HG03460 (cell line): ENCODE results near the gene MERTK.
"Not testable (repeated sequence)": the region's sequence is repeated elsewhere in the genome, so short reads cannot be mapped to it uniquely, and the experiment has no call there.

Source experiments
- ATAC-seq: cut with Tn5 transposase; IDR thresholded peaks from one replicate; pipeline ENCODE4 v1.9.1; 2021; ENCODE audit not compliant: unreplicated experiment

Gene MERTK

GRCh38 chr2:111945444-111946293 is 47.3 kb downstream of the MERTK start:
- no peak for ATAC-seq

DNA sequence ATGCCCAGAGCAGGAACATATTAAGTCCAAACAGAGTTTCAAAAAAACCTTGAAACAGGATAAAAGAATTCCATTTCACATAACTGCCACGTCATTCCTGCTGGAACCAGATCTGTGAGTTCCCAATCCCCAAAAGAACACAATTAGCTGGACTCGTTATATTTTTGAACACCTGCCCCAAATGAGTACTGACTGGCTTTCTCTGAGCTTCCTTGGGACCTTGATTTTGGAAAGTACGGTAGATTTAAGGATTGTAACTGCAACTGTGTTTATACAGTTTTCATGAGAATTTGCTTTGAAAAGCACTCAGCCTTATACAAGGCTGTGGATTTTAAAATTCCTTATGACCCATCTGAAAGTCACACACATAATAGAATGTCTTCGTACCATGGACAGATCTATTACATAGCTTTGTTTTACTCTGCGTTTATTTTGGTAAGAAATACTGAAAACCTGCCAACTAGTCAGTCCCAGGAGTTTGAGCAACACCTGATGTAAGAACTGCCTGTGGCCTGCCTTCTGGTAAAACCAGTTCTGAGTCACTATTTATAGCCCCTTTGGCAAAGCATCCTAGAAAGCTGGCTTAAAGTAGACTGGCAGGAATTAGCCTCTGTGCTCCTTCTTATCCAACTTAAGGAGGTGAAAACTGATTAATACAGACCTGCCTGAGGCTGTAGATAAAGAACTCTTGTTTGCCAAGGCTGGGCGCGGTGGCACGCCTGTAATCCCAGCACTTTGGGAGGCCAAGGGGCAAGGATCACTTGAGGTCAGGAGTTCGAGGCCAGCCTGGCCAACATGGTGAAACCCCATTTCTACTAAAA is 48.1 kb downstream of the MERTK start:
- ATAC-seq: no peak

DNA sequence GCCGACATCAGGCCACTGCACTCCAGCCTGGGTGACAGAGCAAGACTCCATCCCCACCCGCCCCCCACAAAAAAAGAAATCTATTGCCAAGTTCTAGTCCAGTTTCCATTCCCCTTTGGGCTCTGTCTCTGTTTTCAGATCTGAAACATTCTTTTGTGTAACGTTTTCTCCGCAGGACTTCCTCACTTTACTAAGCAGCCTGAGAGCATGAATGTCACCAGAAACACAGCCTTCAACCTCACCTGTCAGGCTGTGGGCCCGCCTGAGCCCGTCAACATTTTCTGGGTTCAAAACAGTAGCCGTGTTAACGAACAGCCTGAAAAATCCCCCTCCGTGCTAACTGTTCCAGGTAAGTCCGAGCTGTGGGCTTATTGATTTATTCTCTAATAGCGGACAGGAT is 48.8 kb downstream of the MERTK start:
- ATAC-seq: no peak

DNA sequence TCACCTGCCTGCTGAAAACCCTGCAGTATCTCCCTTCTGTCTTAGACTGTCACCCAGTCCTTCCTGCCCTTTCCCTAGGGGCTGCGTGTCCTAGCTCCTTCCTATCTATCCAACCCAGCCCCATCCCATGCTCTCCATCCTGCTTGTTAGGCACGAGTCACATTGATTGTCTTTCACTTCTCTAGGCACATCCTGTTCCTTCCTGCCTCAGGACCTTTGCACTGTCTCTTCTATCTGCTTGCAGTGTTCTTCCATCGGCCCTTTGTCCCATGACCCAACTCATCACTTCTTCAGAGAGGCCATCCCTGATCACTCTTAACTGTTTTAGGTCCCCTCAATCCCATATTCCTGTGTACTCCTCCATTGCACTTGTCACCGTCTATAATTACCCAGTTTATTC is 50.4 kb downstream of the MERTK start:
- no peak for ATAC-seq

- ATAC-seq: no peak
Measured at GRCh38 chr2:111950236-111950635, 51.8 kb downstream of the MERTK start.

- no peak for ATAC-seq
Measured at GRCh38 chr2:111951486-111951885, 53.1 kb downstream of the MERTK start.

DNA sequence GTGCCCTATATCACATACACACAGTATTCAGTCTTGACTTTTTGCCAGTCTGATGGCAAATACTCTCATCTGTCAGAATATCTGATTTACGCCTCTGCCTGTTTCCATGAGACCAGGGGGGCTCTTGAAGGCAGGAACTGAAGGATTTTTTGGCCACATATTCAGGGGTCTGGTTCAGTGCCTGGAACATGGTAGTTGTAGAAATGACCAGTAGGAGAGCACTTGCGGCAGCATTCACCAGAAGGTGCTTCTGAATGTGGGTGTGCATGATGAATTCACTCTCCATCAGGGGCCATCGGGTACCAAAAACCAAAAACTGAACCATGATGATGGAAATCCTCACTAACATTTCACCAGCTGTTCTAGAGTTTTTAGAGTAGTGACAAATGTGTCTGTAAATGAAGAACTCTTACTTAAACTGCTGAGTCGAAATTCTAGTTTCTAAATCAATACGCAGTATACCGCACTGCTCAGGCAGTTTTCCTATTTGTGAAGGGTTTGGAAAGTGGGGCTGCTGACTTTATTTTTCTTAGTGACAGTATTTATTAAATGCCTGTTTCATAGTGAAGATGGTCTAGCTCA is 54.6 kb downstream of the MERTK start:
- ATAC-seq: no peak

- no peak for ATAC-seq
Measured at GRCh38 chr2:111954602-111955332, 56.4 kb downstream of the MERTK start.

DNA sequence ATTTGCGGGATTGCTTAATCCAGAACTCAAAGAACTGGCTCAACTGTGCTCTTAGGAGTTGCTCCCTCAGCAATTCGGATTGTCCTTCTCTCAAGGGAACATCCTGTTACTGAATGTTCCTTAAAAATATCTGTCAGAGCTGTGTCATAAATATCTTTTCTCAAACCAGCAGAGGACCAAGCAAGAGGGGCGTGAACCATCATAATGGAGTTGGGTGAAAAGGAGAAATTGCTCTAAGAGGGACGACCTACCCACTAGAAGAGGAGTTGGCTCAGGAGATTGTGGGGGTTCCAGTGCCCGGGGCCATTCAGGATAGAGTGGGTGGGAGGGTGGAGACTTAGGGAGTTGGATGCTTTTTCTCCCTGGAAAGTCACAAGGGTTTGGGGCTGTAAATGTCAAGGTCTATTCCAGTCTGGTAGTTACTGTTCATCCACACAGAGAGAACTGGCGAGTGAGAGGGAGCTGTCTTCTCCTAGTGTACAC is 59.5 kb downstream of the MERTK start:
- no peak for ATAC-seq

DNA sequence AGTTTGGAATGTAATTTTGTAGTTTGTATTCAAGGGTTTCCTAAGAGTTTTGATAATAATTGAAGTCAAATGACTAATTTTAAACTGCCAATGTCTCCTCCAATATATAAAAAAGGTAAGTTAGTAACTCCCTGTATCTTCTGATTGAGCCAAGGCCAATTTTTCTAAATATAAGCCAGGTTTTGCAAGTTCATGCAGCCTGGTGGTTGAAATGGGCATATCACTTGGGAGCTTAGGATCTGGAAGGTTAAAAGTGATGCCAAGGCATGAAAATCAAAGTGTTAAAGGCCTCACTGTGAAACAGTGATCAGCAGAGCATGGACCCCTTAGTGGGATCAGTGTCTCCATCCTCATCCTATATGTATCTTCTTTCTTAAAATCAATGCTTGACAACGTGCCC is 60.5 kb downstream of the MERTK start:
- no peak for ATAC-seq

GRCh38 chr2:111961663-111962062 is 63.3 kb downstream of the MERTK start:
- no peak for ATAC-seq

- not testable (repeated sequence) for ATAC-seq
Measured at GRCh38 chr2:111963086-111963485, 64.7 kb downstream of the MERTK start.

DNA sequence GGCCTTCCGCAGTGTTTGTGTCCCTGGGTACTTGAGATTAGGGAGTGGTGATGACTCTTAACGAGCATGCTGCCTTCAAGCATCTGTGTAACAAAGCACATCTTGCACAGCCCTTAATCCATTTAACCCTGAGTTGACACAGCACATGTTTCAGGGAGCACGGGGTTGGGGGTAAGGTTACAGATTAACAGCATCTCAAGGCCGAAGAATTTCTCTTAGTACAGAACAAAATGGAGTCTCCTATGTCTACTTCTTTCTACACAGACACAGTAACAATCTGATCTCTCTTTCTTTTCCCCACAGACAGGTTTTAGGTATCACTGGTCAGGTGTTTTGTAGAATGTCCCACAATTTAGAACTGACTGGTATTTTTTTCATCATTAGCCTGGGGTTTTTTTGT is 65.1 kb downstream of the MERTK start:
- not testable (repeated sequence) for ATAC-seq

DNA sequence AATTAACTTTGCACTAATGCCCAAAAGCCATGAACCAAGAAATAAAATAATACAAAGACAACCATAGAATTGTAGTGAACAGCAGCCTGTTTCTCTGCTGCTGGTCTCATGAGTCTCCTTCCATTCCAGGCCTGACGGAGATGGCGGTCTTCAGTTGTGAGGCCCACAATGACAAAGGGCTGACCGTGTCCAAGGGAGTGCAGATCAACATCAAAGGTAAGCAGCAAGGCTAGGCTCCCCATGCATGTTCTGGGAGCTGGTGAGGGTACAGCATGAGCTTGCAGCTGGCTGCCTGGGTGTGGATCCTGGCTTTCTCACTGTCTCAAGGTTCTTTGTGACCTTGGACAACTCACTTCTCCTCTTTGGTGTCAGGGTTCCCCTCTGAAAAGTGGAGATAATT is 66.7 kb downstream of the MERTK start:
- no peak for ATAC-seq

GRCh38 chr2:111966241-111966640 is 67.8 kb downstream of the MERTK start:
- no peak for ATAC-seq

GRCh38 chr2:111967018-111967417 is 68.6 kb downstream of the MERTK start:
- ATAC-seq: no peak

GRCh38 chr2:111970453-111970852 is 72.0 kb downstream of the MERTK start:
- ATAC-seq: no peak

GRCh38 chr2:111972955-111973565 is 74.7 kb downstream of the MERTK start:
- no peak for ATAC-seq

GRCh38 chr2:111973701-111974100 is 75.3 kb downstream of the MERTK start:
- ATAC-seq: no peak

DNA sequence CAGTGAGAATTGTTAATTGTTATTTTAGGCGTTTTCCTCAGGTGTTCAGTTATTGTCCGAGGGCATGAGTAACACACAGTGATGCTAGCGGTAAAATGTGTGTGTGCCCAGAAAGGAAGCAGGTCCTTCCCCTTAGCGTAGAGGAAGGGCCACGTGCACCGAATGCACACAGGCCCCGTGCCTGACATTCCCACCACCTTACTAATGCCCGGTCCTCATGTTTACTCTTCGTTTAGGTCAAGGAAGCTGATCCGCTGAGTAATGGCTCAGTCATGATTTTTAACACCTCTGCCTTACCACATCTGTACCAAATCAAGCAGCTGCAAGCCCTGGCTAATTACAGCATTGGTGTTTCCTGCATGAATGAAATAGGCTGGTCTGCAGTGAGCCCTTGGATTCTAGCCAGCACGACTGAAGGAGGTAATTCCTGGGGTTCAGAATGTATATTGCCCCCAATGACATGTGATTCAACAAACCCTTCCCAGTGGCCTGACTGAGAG is 76.7 kb downstream of the MERTK start:
- ATAC-seq: no peak
